Activated B cell treated with CpG ODN at 0.5 μM for 24 hours (primary cell): ENCODE results near the gene CYSTM1. TPM values are rescaled to one million over a fixed set of nuclear protein-coding genes. Genes with fewer than 3 reads are reported as not detected.
"Not testable (repeated sequence)": the region's sequence is repeated elsewhere in the genome, so short reads cannot be mapped to it uniquely, and the experiment has no call there.

Experiments used
- ATAC-seq: fragments of 200-7000 bp; cut with Tn5 transposase; one replicate; pipeline ENCODE4 v1.10.0; 2021; ENCODE audit warnings: low read depth, mild to moderate bottlenecking, moderate library complexity
- CTCF ChIA-PET: fragments of 350-600 bp; sonication (Branson Sonifier 250); formaldehyde crosslinking; loops from one replicate; lab custom pipeline; 2021; ENCODE audit warnings: antibody characterized with exemption; lab: Charles Lee
- POLR2A ChIA-PET: fragments of 350-600 bp; sonication (Branson Sonifier 250); formaldehyde crosslinking; loops from one replicate; lab custom pipeline; 2021; ENCODE audit warnings: antibody characterized with exemption; lab: Charles Lee
- DNase-seq: peaks from one replicate; pipeline ENCODE4 v3.0.0; 2022
- H3K27ac Mint-ChIP-seq: one replicate; pipeline ENCODE4 v1.8.0; 2020; ENCODE audit warnings: mixed read lengths
- H3K27me3 Mint-ChIP-seq: one replicate; pipeline ENCODE4 v1.8.0; 2021; ENCODE audit warnings: mixed read lengths
- H3K36me3 Mint-ChIP-seq: one replicate; pipeline ENCODE4 v1.8.0; 2021; ENCODE audit warnings: low read depth, mixed read lengths
- H3K4me1 Mint-ChIP-seq: one replicate; pipeline ENCODE4 v1.8.0; 2021; ENCODE audit warnings: mixed read lengths
- H3K4me3 Mint-ChIP-seq: one replicate; pipeline ENCODE4 v1.8.0; 2020; ENCODE audit warnings: mild to moderate bottlenecking, mixed read lengths
- H3K9me3 Mint-ChIP-seq: one replicate; pipeline ENCODE4 v1.8.0; 2020; ENCODE audit warnings: mixed read lengths
- CTCF ChIP-seq: fragments of 200-600 bp; IDR thresholded peaks from one replicate; pipeline ENCODE4 v1.8.0; 2022; ENCODE audit warnings: antibody characterized with exemption, mild to moderate bottlenecking
- intact Hi-C: fragments of 100-400 bp; cut with micrococcal nuclease; formaldehyde crosslinking; loops from one replicate; pipeline ENCODE4 v1.15.1; 2024
- total RNA-seq: library from RNA; stranded (reverse); gene quantifications from 2 replicates; pipeline ENCODE4 v1.2.3, GENCODE V29; 2022

CYSTM1 gene
- total RNA-seq, 1 donor from 2014 or later = 20.1 TPM

GRCh38 chr5:140196115-140196814 lies 21.3 kb downstream of the CYSTM1 start:
- TF ChIP-seq CTCF = no peak
- POLR2A ChIA-PET = interaction anchor here (0.5 kb wide), 1 partner anchor 89 kb away, joined by 3 read pairs; no protein-coding TSS in a partner anchor
- H3K27me3 Mint-ChIP-seq = no peaks in the 10 kb centered on the region
- H3K4me3 Mint-ChIP-seq = no peak overlapping the region
- peaks cover 7% of the 10 kb centered on the region for H3K36me3 Mint-ChIP-seq
- no peak overlapping the region for H3K27ac Mint-ChIP-seq
- no peaks in the 10 kb centered on the region for H3K4me1 Mint-ChIP-seq
- CTCF ChIA-PET = interaction anchor here (1.2 kb wide), 1 partner anchor 123 kb away, joined by 3 read pairs; no protein-coding TSS in a partner anchor
- ATAC-seq (no peak), DNase-seq (no peak)
- intact Hi-C loops = no loop called here
- no peaks in the 10 kb centered on the region for H3K9me3 Mint-ChIP-seq

GRCh38 chr5:140197023-140197422 lies 22.0 kb downstream of the CYSTM1 start:
- no peak for TF ChIP-seq CTCF
- intact Hi-C loops = no loop called here
- POLR2A ChIA-PET = no interaction called here
- Mint-ChIP-seq H3K27ac (no peak overlapping the region), H3K27me3 (no peaks in the 10 kb centered on the region), H3K4me3 (no peak overlapping the region), H3K36me3 (peaks cover 7% of the 10 kb centered on the region), H3K4me1 (no peaks in the 10 kb centered on the region), H3K9me3 (no peaks in the 10 kb centered on the region)
- no peak for ATAC-seq
- CTCF ChIA-PET = interaction anchor here (1.2 kb wide), 1 partner anchor 124 kb away, joined by 3 read pairs; no protein-coding TSS in a partner anchor
- DNase-seq = no peak

GRCh38 chr5:140198915-140199314 lies 23.9 kb downstream of the CYSTM1 start:
- H3K27me3 Mint-ChIP-seq, H3K9me3 Mint-ChIP-seq, CTCF ChIA-PET, H3K4me3 Mint-ChIP-seq, H3K27ac Mint-ChIP-seq, POLR2A ChIA-PET, DNase-seq, H3K36me3 Mint-ChIP-seq, H3K4me1 Mint-ChIP-seq, intact Hi-C loops, ATAC-seq: not testable (repeated sequence)

- H3K4me1 Mint-ChIP-seq = no peaks in the 10 kb centered on the region
- ATAC-seq = no peak
- ChIA-PET POLR2A (no interaction called here), CTCF (no interaction called here)
- H3K4me3 Mint-ChIP-seq = no peak overlapping the region
- DNase-seq = no peak
- no peaks in the 10 kb centered on the region for H3K9me3 Mint-ChIP-seq
- H3K27me3 Mint-ChIP-seq = no peaks in the 10 kb centered on the region
- intact Hi-C loops = no loop called here
- TF ChIP-seq CTCF = no peak
- no peak overlapping the region for H3K27ac Mint-ChIP-seq
- H3K36me3 Mint-ChIP-seq = peaks cover 7% of the 10 kb centered on the region
Observed at GRCh38 chr5:140202078-140202477, 27.1 kb downstream of the CYSTM1 start.

GRCh38 chr5:140202610-140203009 lies 27.6 kb downstream of the CYSTM1 start:
- Mint-ChIP-seq H3K27me3 (no peaks in the 10 kb centered on the region), H3K4me1 (peaks cover 2% of the 10 kb centered on the region), H3K9me3 (no peaks in the 10 kb centered on the region), H3K36me3 (peaks cover 6% of the 10 kb centered on the region), H3K4me3 (no peak overlapping the region), H3K27ac (no peak overlapping the region)
- no peak for TF ChIP-seq CTCF
- no peak for DNase-seq
- ChIA-PET CTCF (no interaction called here), POLR2A (no interaction called here)
- ATAC-seq = no peak
- intact Hi-C loops = no loop called here
